ENCODE measurements around the gene FLRT1.

DNA sequence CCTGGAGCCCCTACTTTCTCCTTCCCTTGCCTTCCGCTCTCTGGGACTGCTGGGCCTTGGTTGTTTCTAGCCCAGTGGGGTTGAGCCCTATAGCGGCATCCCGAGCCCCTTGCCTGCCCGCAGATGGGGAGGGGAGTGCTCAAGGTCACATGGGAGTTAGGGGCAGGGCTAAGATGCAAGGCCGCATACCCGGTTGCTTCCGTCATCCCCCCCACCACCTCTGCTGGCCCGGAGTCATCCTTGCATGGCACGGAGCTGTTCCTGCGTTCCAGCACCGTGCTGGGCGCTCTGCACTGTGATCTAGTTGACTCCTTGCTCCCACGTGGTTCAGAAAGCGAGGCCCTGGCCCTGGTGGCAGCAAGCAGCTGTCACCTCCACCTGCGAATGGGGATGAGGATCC lies 18.0 kb downstream of the FLRT1 start:
- TF ChIP-seq, protein P1, sequence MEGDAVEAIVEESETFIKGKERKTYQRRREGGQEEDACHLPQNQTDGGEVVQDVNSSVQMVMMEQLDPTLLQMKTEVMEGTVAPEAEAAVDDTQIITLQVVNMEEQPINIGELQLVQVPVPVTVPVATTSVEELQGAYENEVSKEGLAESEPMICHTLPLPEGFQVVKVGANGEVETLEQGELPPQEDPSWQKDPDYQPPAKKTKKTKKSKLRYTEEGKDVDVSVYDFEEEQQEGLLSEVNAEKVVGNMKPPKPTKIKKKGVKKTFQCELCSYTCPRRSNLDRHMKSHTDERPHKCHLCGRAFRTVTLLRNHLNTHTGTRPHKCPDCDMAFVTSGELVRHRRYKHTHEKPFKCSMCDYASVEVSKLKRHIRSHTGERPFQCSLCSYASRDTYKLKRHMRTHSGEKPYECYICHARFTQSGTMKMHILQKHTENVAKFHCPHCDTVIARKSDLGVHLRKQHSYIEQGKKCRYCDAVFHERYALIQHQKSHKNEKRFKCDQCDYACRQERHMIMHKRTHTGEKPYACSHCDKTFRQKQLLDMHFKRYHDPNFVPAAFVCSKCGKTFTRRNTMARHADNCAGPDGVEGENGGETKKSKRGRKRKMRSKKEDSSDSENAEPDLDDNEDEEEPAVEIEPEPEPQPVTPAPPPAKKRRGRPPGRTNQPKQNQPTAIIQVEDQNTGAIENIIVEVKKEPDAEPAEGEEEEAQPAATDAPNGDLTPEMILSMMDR (IDR thresholded peaks at IDR 0.05), result no peak
- TF ChIP-seq POLR2A (IDR thresholded peaks at IDR 0.05), result no peak
